HCT116 (cell line): ENCODE measurements around the gene IMMP2L.

ENCODE experiments used
- EZH2phosphoT487 ChIP-seq: fragments of 200-600 bp; IDR thresholded peaks from 2 replicates; pipeline ENCODE4 v1.6.1; 2018; ENCODE audit warnings: antibody characterized with exemption, borderline replicate concordance
- SP1 ChIP-seq: IDR thresholded peaks from 2 replicates; pipeline ENCODE4 v1.6.1; 2012; ENCODE audit warnings: low read depth
- TF ChIP-seq, protein P1 (sequence below), 3 experiments: fragments of 200-600 bp in 1 of 3; sonication (generic) in 1 of 3; IDR thresholded peaks in 2 of 3; conservative IDR thresholded peaks in 1 of 3; 2 replicates each; pipeline ENCODE4 v1.5.1; 2012 to 2017; ENCODE audit warnings: low read depth in 2 of 3, low read length in 2 of 3, antibody characterized with exemption in 1 of 3, borderline replicate concordance in 1 of 3, control low read depth in 1 of 3, mild to moderate bottlenecking in 1 of 3, mixed read lengths in 1 of 3, mixed run types in 1 of 3, moderate library complexity in 1 of 3; ENCODE audit not compliant: insufficient read depth in 1 of 3

DNA sequence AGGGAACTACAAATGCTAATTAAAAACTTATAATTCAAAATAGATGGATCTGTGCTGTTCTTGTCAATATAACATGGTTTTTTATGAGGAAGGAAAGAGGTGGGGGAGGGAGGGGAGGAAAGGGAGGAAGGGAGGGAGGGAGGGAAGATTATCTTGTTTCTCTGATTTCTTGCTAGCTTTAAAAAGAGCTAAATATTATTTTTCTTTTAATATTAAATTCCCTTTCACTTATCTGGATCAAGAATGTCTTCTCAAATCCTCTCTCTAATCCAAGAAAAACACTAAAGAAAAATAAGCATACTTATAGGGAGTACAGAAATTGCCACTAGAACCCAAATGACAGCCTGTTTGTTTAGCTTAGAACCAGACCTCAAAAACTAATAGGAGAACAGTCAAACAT lies 416.2 kb downstream of the IMMP2L start:
- TF ChIP-seq, protein P1, sequence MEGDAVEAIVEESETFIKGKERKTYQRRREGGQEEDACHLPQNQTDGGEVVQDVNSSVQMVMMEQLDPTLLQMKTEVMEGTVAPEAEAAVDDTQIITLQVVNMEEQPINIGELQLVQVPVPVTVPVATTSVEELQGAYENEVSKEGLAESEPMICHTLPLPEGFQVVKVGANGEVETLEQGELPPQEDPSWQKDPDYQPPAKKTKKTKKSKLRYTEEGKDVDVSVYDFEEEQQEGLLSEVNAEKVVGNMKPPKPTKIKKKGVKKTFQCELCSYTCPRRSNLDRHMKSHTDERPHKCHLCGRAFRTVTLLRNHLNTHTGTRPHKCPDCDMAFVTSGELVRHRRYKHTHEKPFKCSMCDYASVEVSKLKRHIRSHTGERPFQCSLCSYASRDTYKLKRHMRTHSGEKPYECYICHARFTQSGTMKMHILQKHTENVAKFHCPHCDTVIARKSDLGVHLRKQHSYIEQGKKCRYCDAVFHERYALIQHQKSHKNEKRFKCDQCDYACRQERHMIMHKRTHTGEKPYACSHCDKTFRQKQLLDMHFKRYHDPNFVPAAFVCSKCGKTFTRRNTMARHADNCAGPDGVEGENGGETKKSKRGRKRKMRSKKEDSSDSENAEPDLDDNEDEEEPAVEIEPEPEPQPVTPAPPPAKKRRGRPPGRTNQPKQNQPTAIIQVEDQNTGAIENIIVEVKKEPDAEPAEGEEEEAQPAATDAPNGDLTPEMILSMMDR (IDR thresholded peaks at IDR 0.05 in 2 of 3, conservative IDR thresholded peaks at IDR 0.05 in 1 of 3; ENCODE audit: borderline replicate concordance in 1 of 3, insufficient read depth in 1 of 3, low read depth in 2 of 3, low read length in 2 of 3), result no peak
- TF ChIP-seq EZH2phosphoT487 (no peak), SP1 (no peak)
